ENCODE data around the gene LKAAEAR1. TPM values are rescaled to one million over a fixed set of nuclear protein-coding genes. Genes with fewer than 3 reads are reported as not detected.

LKAAEAR1 gene
- total and polyA plus RNA-seq, 2 of the 13 experiments (the other 11 are each of a cell fraction or from before 2014, with no cell fraction given), result not detected

DNA sequence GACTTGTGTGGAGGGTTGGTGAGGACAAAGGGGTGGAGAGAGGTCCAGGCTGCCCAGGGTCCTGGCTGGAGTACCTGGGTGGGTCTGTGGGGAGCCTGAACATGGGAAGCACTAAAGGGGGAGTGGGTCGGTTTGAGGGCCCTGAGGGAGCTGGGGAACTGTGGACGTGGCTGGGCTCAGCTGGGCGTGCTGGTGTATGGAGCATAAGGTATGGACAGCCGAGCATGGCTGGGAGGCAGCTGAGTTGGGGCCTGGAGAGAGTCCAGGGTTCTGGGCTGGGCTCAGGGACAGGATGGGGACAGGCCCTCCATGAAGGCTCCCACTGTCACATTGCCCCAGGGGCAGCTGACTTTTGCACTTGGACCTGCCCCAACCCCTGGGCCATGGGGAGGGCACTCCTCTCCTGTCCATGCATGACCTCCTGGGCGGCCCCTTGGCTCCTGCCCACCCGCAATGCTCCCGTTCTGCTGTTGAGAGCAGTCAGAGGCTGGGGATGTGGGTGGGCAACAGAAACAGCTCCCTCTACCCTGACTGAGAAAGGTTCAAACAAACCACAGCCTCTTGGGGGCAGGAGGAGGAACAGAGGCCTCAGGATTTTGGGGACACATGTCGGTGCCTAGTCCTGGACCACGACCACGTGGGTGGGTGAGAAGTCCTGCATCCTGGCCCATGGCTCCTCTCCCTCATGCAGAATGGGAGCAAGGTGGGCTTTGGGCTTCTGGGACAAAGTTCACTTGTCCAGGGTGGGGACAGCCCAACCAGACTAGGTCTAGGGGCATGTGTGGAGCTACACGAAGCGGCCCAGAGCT lies 43.8 kb downstream of the LKAAEAR1 start (continued):
- TF ChIP-seq, protein P1, sequence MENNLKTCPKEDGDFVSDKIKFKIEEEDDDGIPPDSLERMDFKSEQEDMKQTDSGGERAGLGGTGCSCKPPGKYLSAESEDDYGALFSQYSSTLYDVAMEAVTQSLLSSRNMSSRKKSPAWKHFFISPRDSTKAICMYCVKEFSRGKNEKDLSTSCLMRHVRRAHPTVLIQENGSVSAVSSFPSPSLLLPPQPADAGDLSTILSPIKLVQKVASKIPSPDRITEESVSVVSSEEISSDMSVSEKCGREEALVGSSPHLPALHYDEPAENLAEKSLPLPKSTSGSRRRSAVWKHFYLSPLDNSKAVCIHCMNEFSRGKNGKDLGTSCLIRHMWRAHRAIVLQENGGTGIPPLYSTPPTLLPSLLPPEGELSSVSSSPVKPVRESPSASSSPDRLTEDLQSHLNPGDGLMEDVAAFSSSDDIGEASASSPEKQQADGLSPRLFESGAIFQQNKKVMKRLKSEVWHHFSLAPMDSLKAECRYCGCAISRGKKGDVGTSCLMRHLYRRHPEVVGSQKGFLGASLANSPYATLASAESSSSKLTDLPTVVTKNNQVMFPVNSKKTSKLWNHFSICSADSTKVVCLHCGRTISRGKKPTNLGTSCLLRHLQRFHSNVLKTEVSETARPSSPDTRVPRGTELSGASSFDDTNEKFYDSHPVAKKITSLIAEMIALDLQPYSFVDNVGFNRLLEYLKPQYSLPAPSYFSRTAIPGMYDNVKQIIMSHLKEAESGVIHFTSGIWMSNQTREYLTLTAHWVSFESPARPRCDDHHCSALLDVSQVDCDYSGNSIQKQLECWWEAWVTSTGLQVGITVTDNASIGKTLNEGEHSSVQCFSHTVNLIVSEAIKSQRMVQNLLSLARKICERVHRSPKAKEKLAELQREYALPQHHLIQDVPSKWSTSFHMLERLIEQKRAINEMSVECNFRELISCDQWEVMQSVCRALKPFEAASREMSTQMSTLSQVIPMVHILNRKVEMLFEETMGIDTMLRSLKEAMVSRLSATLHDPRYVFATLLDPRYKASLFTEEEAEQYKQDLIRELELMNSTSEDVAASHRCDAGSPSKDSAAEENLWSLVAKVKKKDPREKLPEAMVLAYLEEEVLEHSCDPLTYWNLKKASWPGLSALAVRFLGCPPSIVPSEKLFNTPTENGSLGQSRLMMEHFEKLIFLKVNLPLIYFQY (CRISPR knock-in tag; IDR thresholded peaks at IDR 0.05; ENCODE audit: borderline replicate concordance), result no peak
- no peak for TF ChIP-seq ZNF772 (CRISPR knock-in tag; IDR thresholded peaks at IDR 0.05)
- TF ChIP-seq KAT2B (IDR thresholded peaks at IDR 0.05; ENCODE audit: borderline replicate concordance, low read depth, low read length), result no peak
- TF ChIP-seq, protein P2, sequence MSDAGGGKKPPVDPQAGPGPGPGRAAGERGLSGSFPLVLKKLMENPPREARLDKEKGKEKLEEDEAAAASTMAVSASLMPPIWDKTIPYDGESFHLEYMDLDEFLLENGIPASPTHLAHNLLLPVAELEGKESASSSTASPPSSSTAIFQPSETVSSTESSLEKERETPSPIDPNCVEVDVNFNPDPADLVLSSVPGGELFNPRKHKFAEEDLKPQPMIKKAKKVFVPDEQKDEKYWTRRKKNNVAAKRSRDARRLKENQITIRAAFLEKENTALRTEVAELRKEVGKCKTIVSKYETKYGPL (CRISPR knock-in tag; IDR thresholded peaks at IDR 0.05), result no peak
- no peak for TF ChIP-seq ZNF234 (CRISPR knock-in tag; conservative IDR thresholded peaks at IDR 0.05)
- TF ChIP-seq RFXANK (CRISPR knock-in tag; IDR thresholded peaks at IDR 0.05), result no peak
- TF ChIP-seq ZNF792 (CRISPR knock-in tag; IDR thresholded peaks at IDR 0.05), result peak; percentile 15
- TF ChIP-seq REL (CRISPR knock-in tag; conservative IDR thresholded peaks at IDR 0.05), result no peak; the same call in 1 of the 2 replicates
- TF ChIP-seq, protein P3, sequence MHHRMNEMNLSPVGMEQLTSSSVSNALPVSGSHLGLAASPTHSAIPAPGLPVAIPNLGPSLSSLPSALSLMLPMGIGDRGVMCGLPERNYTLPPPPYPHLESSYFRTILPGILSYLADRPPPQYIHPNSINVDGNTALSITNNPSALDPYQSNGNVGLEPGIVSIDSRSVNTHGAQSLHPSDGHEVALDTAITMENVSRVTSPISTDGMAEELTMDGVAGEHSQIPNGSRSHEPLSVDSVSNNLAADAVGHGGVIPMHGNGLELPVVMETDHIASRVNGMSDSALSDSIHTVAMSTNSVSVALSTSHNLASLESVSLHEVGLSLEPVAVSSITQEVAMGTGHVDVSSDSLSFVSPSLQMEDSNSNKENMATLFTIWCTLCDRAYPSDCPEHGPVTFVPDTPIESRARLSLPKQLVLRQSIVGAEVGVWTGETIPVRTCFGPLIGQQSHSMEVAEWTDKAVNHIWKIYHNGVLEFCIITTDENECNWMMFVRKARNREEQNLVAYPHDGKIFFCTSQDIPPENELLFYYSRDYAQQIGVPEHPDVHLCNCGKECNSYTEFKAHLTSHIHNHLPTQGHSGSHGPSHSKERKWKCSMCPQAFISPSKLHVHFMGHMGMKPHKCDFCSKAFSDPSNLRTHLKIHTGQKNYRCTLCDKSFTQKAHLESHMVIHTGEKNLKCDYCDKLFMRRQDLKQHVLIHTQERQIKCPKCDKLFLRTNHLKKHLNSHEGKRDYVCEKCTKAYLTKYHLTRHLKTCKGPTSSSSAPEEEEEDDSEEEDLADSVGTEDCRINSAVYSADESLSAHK (CRISPR knock-in tag; IDR thresholded peaks at IDR 0.05; ENCODE audit: borderline replicate concordance), result no peak
- TF ChIP-seq FOXO1 (CRISPR knock-in tag; IDR thresholded peaks at IDR 0.05), result no peak; the same call in 1 of the 2 replicates
- TF ChIP-seq, protein P4, sequence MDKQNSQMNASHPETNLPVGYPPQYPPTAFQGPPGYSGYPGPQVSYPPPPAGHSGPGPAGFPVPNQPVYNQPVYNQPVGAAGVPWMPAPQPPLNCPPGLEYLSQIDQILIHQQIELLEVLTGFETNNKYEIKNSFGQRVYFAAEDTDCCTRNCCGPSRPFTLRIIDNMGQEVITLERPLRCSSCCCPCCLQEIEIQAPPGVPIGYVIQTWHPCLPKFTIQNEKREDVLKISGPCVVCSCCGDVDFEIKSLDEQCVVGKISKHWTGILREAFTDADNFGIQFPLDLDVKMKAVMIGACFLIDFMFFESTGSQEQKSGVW (CRISPR knock-in tag; IDR thresholded peaks at IDR 0.05; ENCODE audit: borderline replicate concordance), result no peak
- no peak for TF ChIP-seq RAD51 (IDR thresholded peaks at IDR 0.05; ENCODE audit: borderline replicate concordance)
- no peak for TF ChIP-seq MAF1 (CRISPR knock-in tag; IDR thresholded peaks at IDR 0.05; ENCODE audit: borderline replicate concordance)
- TF ChIP-seq, protein P5, sequence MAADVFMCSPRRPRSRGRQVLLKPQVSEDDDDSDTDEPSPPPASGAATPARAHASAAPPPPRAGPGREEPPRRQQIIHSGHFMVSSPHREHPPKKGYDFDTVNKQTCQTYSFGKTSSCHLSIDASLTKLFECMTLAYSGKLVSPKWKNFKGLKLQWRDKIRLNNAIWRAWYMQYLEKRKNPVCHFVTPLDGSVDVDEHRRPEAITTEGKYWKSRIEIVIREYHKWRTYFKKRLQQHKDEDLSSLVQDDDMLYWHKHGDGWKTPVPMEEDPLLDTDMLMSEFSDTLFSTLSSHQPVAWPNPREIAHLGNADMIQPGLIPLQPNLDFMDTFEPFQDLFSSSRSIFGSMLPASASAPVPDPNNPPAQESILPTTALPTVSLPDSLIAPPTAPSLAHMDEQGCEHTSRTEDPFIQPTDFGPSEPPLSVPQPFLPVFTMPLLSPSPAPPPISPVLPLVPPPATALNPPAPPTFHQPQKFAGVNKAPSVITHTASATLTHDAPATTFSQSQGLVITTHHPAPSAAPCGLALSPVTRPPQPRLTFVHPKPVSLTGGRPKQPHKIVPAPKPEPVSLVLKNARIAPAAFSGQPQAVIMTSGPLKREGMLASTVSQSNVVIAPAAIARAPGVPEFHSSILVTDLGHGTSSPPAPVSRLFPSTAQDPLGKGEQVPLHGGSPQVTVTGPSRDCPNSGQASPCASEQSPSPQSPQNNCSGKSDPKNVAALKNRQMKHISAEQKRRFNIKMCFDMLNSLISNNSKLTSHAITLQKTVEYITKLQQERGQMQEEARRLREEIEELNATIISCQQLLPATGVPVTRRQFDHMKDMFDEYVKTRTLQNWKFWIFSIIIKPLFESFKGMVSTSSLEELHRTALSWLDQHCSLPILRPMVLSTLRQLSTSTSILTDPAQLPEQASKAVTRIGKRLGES (CRISPR knock-in tag; IDR thresholded peaks at IDR 0.05; ENCODE audit: borderline replicate concordance), result no peak
- no peak for TF ChIP-seq SOX5 (CRISPR knock-in tag; IDR thresholded peaks at IDR 0.05; ENCODE audit: borderline replicate concordance)
- TF ChIP-seq ZBTB3 (CRISPR knock-in tag; IDR thresholded peaks at IDR 0.05; ENCODE audit: borderline replicate concordance, low read depth), result no peak
- no peak for TF ChIP-seq ZNF207 (IDR thresholded peaks at IDR 0.05; ENCODE audit: borderline replicate concordance)
- no peak for TF ChIP-seq SCMH1 (CRISPR knock-in tag; IDR thresholded peaks at IDR 0.05; ENCODE audit: borderline replicate concordance)

All from HepG2 (cell line).